Measurements from ENCODE around the gene NDST1. TPM values are rescaled to one million over a fixed set of nuclear protein-coding genes. Genes with fewer than 3 reads are reported as not detected.

NDST1 gene
- total and polyA plus RNA-seq, 2 of the 8 experiments (the other 6 are each of a cell fraction or from before 2014, with no cell fraction given) = 27.0 to 72.0 TPM

DNA sequence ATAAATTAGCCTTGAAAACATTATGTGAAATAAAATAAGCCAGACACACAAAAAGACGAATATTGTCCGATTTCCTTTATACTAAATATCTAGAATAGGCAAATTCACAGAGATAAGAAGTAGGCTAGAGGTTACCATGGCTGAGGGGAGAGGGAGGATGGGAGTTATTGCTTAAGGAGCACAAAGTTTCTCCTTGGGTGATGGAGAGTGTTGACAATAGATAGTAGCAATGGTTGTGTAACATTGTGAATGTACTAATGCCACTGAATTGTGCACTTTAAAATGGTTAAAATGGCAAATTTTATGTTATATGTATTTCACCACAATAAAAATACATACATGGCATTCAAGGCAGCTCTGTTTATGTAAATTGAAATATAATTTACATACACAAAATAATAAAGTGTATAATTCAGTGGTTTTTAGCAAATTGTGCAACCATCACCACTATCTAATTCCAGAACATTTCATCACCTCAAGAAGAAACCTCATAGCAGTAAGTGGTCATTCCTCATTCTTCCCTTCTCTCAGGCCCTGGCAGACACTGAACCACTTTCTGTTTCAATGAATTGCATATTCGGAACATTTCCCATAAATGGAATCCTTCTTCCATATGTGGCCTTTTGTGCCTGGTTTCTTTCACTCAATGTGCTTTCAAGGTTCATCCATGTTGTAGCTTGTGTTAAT is 59.2 kb downstream of the NDST1 start:
- no peak overlapping the region for H4K5ac ChIP-seq (ENCODE audit: insufficient read length, low read depth, low read length)
- no peaks in the 10 kb centered on the region for H3K79me2 ChIP-seq (ENCODE audit: control insufficient read depth in 1 of 2, insufficient read depth in 2 of 2, low read length in 2 of 2)
- no peak overlapping the region for H4K91ac ChIP-seq (replicated peaks; ENCODE audit: insufficient read length, low read length)
- WGBS, 2 experiments (ENCODE audit: extremely low coverage in 1 of 2, insufficient coverage in 1 of 2, insufficient read length in 1 of 2, insufficient replicate concordance in 2 of 2, low coverage in 1 of 2, low lambda C conversion rate in 2 of 2, missing lambda C conversion rate in 1 of 2) = 95% methylated on average over 3 of the region's 3 CpGs; no CpG with 5 or more reads in 1 of the 2 experiments
- H3K4me1 ChIP-seq (replicated peaks in 1 of 4; ENCODE audit: control insufficient read depth in 3 of 4, insufficient read depth in 4 of 4, low read length in 3 of 4) = no peaks in the 10 kb centered on the region
- H3K4me2 ChIP-seq (ENCODE audit: insufficient read depth in 1 of 2, low read depth in 2 of 2, low read length in 2 of 2) = no peak overlapping the region
- no peak overlapping the region for H2BK15ac ChIP-seq (ENCODE audit: low read length)
- no peaks in the 10 kb centered on the region for H3K36me3 ChIP-seq (ENCODE audit: control insufficient read depth in 2 of 4, insufficient read depth in 4 of 4, low read length in 3 of 4)
- H2BK20ac ChIP-seq (ENCODE audit: low read length) = no peak overlapping the region
- CTCF ChIA-PET (ENCODE audit: partially characterized antibody) = interaction anchor here (1.9 to 14.7 kb wide), 4 partner anchors 10 to 90 kb away, joined by 5 to 303 read pairs (median 8); partner anchors contain the start of gene MYOZ3
- no peak for FAIRE-seq
- no peak overlapping the region for H3K4me3 ChIP-seq (ENCODE audit: extremely low read depth in 1 of 4, insufficient read depth in 2 of 4, low read depth in 3 of 4, low read length in 4 of 4)
- H3K9me3 ChIP-seq (ENCODE audit: insufficient read depth in 2 of 2, low read depth in 1 of 2, low read length in 1 of 2) = no peaks in the 10 kb centered on the region; a peak in 1 of 4 replicates
- TF ChIP-seq YY1 (IDR thresholded peaks at IDR 0.05; ENCODE audit: low read depth, low read length) = no peak
- TF ChIP-seq NRF1 (IDR thresholded peaks at IDR 0.05; ENCODE audit: low read depth, low read length) = no peak
- no peaks in the 10 kb centered on the region for H3K23me2 ChIP-seq (ENCODE audit: low read depth, low read length)
- H3K79me1 ChIP-seq (ENCODE audit: low read depth, low read length) = no peaks in the 10 kb centered on the region
- no peak overlapping the region for H3K18ac ChIP-seq (ENCODE audit: extremely low read depth, low read length)
- H4K8ac ChIP-seq (ENCODE audit: extremely low read depth, insufficient read depth, low read length) = no peak overlapping the region
- H2AFZ ChIP-seq (ENCODE audit: low read length) = no peak overlapping the region
- H3K27ac ChIP-seq (ENCODE audit: low read depth, low read length) = no peak overlapping the region
- POLR2A ChIA-PET (ENCODE audit: partially characterized antibody) = no interaction called here
- no peak overlapping the region for H2BK120ac ChIP-seq (replicated peaks; ENCODE audit: low read depth, low read length)
- no peaks in the 10 kb centered on the region for H4K20me1 ChIP-seq (replicated peaks in 1 of 2; ENCODE audit: control insufficient read depth in 1 of 2, insufficient read depth in 2 of 2, low read length in 2 of 2)
- no peak overlapping the region for H3K56ac ChIP-seq (replicated peaks; ENCODE audit: insufficient read length, low read depth, low read length)
- H3K23ac ChIP-seq (ENCODE audit: insufficient read length) = no peak overlapping the region
- H2BK5ac ChIP-seq (ENCODE audit: low read depth, low read length) = no peak overlapping the region
- DNase-seq (ENCODE audit: low read depth in 1 of 2, low spot score in 2 of 2) = no peak
- no peak overlapping the region for H2AK5ac ChIP-seq (ENCODE audit: low read depth, low read length)
- no peak overlapping the region for H2BK12ac ChIP-seq (ENCODE audit: low read depth, low read length)
- no peaks in the 10 kb centered on the region for H3K27me3 ChIP-seq (replicated peaks in 1 of 4; ENCODE audit: control insufficient read depth in 3 of 4, extremely low read depth in 1 of 4, insufficient read depth in 3 of 4, low read length in 3 of 4)
- no peak overlapping the region for H3K14ac ChIP-seq (ENCODE audit: insufficient read length)
- H3K4ac ChIP-seq (replicated peaks; ENCODE audit: insufficient read length, low read depth, low read length) = no peak overlapping the region
- no peak overlapping the region for H3K9ac ChIP-seq (replicated peaks in 1 of 4; ENCODE audit: extremely low read depth in 1 of 4, low read depth in 3 of 4, low read length in 3 of 4)
